HepG2 (cell line): ENCODE results near the gene C1orf35. TPM values are rescaled to one million over a fixed set of nuclear protein-coding genes. Genes with fewer than 3 reads are reported as not detected.

Experiments
- ATAD3A ChIP-seq: sonication (generic); formaldehyde crosslinking; IDR thresholded peaks from 2 replicates; pipeline ENCODE4 v1.4.0; 2020; ENCODE audit warnings: missing genetic modification reagents
- FOSL1 ChIP-seq: sonication (generic); formaldehyde crosslinking; IDR thresholded peaks from 2 replicates; pipeline ENCODE4 v1.9.0; 2021; ENCODE audit warnings: missing genetic modification reagents, borderline replicate concordance
- HNRNPK ChIP-seq: fragments of 200-400 bp; formaldehyde crosslinking; IDR thresholded peaks from 2 replicates; pipeline ENCODE4 v1.6.1; 2018; ENCODE audit warnings: low read length, low read depth, moderate library complexity, mild to moderate bottlenecking; ENCODE audit not compliant: poor library complexity, severe bottlenecking
- KAT7 ChIP-seq: IDR thresholded peaks from 2 replicates; pipeline ENCODE4 v1.6.1; 2018; ENCODE audit warnings: borderline replicate concordance, missing compliant biosample characterization
- MED13 ChIP-seq: sonication (generic); formaldehyde crosslinking; IDR thresholded peaks from 2 replicates; pipeline ENCODE4 v1.5.0; 2020; ENCODE audit warnings: missing genetic modification reagents
- MTA3 ChIP-seq: sonication (generic); formaldehyde crosslinking; IDR thresholded peaks from 2 replicates; pipeline ENCODE4 v1.4.0; 2020; ENCODE audit warnings: missing genetic modification reagents
- NCOA2 ChIP-seq: sonication (generic); formaldehyde crosslinking; IDR thresholded peaks from 2 replicates; pipeline ENCODE4 v1.8.0; 2022; ENCODE audit warnings: inconsistent platforms
- SMAD9 ChIP-seq: sonication (generic); formaldehyde crosslinking; IDR thresholded peaks from 2 replicates; pipeline ENCODE4 v1.5.1; 2020; ENCODE audit warnings: mild to moderate bottlenecking, missing genetic modification reagents
- SUZ12 ChIP-seq: fragments of 150-350 bp; IDR thresholded peaks from 2 replicates; pipeline ENCODE4 v1.6.1; 2014; ENCODE audit warnings: low read depth, low read length
- ZMYM4 ChIP-seq: sonication (generic); formaldehyde crosslinking; IDR thresholded peaks from 2 replicates; pipeline ENCODE4 v1.8.1; 2023; ENCODE audit warnings: mild to moderate bottlenecking, missing genetic modification reagents
- polyA plus RNA-seq, 8 experiments: library from polyadenylated mRNA; depleted of rRNA in 3 of 8; stranded (reverse) in 7 of 8; unstranded in 1 of 8; fragments of >200 nt; fragmentation: Illumina TruSeq in 4 of 8; extraction: Trizol in 4 of 8; gene quantifications; 2 replicates each; pipeline versions ENCODE4 v1.2.1 to v1.2.3, GENCODE V29; 2011 to 2016; ENCODE audit warnings: low read depth in 4 of 8, missing spikeins in 1 of 8, mixed read lengths in 1 of 8; ENCODE audit not compliant: insufficient read depth in 1 of 8
- total RNA-seq, 5 experiments: library from RNA; depleted of rRNA; stranded (reverse); fragments of >200 nt; fragmentation: Illumina TruSeq; extraction: Trizol; gene quantifications; 2 replicates each; pipeline ENCODE4 v1.2.3, GENCODE V29; 2016; ENCODE audit warnings: low read depth in 1 of 5
- TF ChIP-seq, protein P1 (sequence below): IDR thresholded peaks from 2 replicates; pipeline ENCODE4 v1.6.1; 2016; ENCODE audit warnings: missing compliant biosample characterization, missing genetic modification reagents, borderline replicate concordance
- TF ChIP-seq, protein P2 (sequence below): sonication (generic); formaldehyde crosslinking; IDR thresholded peaks from 2 replicates; pipeline ENCODE4 v1.4.0; 2020; ENCODE audit warnings: mild to moderate bottlenecking, missing genetic modification reagents, borderline replicate concordance
- TF ChIP-seq, protein P3 (sequence below): IDR thresholded peaks from 2 replicates; pipeline ENCODE4 v1.6.1; 2016; ENCODE audit warnings: missing genetic modification reagents, missing compliant biosample characterization
- TF ChIP-seq, protein P4 (sequence below): sonication (generic); formaldehyde crosslinking; IDR thresholded peaks from 2 replicates; pipeline ENCODE4 v1.5.0; 2020; ENCODE audit warnings: mild to moderate bottlenecking, missing genetic modification reagents
- TF ChIP-seq, protein P5 (sequence below): sonication (generic); formaldehyde crosslinking; conservative IDR thresholded peaks from 2 replicates; pipeline ENCODE4 v1.4.0; 2020; ENCODE audit warnings: missing genetic modification reagents
- TF ChIP-seq, protein P6 (sequence below): sonication (generic); formaldehyde crosslinking; IDR thresholded peaks from 2 replicates; pipeline ENCODE4 v1.4.0; 2020; ENCODE audit warnings: mild to moderate bottlenecking, missing genetic modification reagents
- TF ChIP-seq, protein P7 (sequence below): sonication (generic); formaldehyde crosslinking; IDR thresholded peaks from 2 replicates; pipeline ENCODE4 v1.9.0; 2021; ENCODE audit warnings: missing genetic modification reagents, borderline replicate concordance

C1orf35 gene
- total and polyA plus RNA-seq, 2 of the 13 experiments (the other 11 are each of a cell fraction or from before 2014, with no cell fraction given), result 8.1 to 19.3 TPM

DNA sequence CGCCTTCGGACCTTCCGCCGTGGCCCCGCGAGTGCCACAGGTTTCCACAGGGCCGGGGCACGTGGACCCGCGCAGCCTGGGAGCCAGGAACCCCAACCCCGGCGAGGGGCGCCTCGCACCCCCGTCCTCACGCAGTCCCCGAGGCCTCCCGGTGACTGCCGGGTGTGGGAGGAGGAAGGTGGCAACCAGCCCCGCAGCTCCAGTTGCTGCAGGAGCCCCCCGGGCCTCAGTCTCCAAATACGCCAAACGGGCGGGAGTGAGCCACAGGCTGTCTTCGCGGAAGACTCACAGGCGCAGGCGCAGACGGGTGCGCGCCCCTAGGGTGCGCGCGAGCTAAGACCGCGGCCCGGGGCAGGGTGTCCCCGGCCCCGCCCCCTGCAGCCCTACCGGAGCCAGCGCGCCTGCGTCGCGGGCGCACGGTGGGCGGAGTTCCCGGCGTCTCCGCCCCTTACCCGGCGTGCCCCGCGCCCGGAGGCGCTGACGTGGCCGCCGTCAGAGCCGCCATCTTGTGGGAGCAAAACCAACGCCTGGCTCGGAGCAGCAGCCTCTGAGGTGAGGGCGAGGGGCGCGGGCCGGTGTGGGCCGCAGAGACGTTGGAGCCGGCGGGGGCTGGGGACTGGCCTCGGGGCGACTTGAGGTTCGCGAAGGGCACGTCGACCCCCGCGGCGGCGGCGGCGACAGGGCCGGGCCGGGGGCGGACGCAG, 20.8 kb downstream of the C1orf35 start, which contains the start of gene ARF1 (continued):
- TF ChIP-seq, protein P1, sequence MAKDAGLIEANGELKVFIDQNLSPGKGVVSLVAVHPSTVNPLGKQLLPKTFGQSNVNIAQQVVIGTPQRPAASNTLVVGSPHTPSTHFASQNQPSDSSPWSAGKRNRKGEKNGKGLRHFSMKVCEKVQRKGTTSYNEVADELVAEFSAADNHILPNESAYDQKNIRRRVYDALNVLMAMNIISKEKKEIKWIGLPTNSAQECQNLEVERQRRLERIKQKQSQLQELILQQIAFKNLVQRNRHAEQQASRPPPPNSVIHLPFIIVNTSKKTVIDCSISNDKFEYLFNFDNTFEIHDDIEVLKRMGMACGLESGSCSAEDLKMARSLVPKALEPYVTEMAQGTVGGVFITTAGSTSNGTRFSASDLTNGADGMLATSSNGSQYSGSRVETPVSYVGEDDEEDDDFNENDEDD, result peak; percentile 79
- TF ChIP-seq HNRNPK, result no peak
- TF ChIP-seq ZMYM4 (CRISPR knock-in tag), result 0 out of 2 replicates have a peak, but pooled peaks have one; percentile 14
- TF ChIP-seq SMAD9, result no peak
- TF ChIP-seq NCOA2 (CRISPR knock-in tag), result 0 out of 2 replicates have a peak, but pooled peaks have one; percentile 51
- TF ChIP-seq, protein P2, sequence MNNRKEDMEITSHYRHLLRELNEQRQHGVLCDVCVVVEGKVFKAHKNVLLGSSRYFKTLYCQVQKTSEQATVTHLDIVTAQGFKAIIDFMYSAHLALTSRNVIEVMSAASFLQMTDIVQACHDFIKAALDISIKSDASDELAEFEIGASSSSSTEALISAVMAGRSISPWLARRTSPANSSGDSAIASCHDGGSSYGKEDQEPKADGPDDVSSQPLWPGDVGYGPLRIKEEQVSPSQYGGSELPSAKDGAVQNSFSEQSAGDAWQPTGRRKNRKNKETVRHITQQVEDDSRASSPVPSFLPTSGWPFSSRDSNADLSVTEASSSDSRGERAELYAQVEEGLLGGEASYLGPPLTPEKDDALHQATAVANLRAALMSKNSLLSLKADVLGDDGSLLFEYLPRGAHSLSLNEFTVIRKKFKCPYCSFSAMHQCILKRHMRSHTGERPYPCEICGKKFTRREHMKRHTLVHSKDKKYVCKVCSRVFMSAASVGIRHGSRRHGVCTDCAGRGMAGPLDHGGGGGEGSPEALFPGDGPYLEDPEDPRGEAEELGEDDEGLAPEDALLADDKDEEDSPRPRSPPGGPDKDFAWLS, result no peak
- TF ChIP-seq ATAD3A (CRISPR knock-in tag), result no peak
- TF ChIP-seq SUZ12, result peak; percentile 50
- TF ChIP-seq, protein P3, sequence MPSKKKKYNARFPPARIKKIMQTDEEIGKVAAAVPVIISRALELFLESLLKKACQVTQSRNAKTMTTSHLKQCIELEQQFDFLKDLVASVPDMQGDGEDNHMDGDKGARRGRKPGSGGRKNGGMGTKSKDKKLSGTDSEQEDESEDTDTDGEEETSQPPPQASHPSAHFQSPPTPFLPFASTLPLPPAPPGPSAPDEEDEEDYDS (CRISPR knock-in tag), result peak; percentile 69
- no peak for TF ChIP-seq MTA3 (CRISPR knock-in tag)
- TF ChIP-seq MED13 (CRISPR knock-in tag), result 0 out of 2 replicates have a peak, but pooled peaks have one; percentile 20
- TF ChIP-seq, protein P4, sequence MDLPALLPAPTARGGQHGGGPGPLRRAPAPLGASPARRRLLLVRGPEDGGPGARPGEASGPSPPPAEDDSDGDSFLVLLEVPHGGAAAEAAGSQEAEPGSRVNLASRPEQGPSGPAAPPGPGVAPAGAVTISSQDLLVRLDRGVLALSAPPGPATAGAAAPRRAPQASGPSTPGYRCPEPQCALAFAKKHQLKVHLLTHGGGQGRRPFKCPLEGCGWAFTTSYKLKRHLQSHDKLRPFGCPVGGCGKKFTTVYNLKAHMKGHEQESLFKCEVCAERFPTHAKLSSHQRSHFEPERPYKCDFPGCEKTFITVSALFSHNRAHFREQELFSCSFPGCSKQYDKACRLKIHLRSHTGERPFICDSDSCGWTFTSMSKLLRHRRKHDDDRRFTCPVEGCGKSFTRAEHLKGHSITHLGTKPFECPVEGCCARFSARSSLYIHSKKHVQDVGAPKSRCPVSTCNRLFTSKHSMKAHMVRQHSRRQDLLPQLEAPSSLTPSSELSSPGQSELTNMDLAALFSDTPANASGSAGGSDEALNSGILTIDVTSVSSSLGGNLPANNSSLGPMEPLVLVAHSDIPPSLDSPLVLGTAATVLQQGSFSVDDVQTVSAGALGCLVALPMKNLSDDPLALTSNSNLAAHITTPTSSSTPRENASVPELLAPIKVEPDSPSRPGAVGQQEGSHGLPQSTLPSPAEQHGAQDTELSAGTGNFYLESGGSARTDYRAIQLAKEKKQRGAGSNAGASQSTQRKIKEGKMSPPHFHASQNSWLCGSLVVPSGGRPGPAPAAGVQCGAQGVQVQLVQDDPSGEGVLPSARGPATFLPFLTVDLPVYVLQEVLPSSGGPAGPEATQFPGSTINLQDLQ (CRISPR knock-in tag), result peak; percentile 54; the same call in 1 of the 2 replicates
- TF ChIP-seq, protein P5, sequence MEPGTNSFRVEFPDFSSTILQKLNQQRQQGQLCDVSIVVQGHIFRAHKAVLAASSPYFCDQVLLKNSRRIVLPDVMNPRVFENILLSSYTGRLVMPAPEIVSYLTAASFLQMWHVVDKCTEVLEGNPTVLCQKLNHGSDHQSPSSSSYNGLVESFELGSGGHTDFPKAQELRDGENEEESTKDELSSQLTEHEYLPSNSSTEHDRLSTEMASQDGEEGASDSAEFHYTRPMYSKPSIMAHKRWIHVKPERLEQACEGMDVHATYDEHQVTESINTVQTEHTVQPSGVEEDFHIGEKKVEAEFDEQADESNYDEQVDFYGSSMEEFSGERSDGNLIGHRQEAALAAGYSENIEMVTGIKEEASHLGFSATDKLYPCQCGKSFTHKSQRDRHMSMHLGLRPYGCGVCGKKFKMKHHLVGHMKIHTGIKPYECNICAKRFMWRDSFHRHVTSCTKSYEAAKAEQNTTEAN (CRISPR knock-in tag), result no peak; the same call in 1 of the 2 replicates
- no peak for TF ChIP-seq KAT7 (CRISPR knock-in tag)
- TF ChIP-seq, protein P6, sequence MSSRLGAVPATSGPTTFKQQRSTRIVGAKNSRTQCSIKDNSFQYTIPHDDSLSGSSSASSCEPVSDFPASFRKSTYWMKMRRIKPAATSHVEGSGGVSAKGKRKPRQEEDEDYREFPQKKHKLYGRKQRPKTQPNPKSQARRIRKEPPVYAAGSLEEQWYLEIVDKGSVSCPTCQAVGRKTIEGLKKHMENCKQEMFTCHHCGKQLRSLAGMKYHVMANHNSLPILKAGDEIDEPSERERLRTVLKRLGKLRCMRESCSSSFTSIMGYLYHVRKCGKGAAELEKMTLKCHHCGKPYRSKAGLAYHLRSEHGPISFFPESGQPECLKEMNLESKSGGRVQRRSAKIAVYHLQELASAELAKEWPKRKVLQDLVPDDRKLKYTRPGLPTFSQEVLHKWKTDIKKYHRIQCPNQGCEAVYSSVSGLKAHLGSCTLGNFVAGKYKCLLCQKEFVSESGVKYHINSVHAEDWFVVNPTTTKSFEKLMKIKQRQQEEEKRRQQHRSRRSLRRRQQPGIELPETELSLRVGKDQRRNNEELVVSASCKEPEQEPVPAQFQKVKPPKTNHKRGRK (CRISPR knock-in tag), result no peak
- TF ChIP-seq, protein P7, sequence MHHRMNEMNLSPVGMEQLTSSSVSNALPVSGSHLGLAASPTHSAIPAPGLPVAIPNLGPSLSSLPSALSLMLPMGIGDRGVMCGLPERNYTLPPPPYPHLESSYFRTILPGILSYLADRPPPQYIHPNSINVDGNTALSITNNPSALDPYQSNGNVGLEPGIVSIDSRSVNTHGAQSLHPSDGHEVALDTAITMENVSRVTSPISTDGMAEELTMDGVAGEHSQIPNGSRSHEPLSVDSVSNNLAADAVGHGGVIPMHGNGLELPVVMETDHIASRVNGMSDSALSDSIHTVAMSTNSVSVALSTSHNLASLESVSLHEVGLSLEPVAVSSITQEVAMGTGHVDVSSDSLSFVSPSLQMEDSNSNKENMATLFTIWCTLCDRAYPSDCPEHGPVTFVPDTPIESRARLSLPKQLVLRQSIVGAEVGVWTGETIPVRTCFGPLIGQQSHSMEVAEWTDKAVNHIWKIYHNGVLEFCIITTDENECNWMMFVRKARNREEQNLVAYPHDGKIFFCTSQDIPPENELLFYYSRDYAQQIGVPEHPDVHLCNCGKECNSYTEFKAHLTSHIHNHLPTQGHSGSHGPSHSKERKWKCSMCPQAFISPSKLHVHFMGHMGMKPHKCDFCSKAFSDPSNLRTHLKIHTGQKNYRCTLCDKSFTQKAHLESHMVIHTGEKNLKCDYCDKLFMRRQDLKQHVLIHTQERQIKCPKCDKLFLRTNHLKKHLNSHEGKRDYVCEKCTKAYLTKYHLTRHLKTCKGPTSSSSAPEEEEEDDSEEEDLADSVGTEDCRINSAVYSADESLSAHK (CRISPR knock-in tag), result no peak
- no peak for TF ChIP-seq FOSL1 (CRISPR knock-in tag)
